AG04450 (cell line): ENCODE measurements around the gene ACTN2. TPM values are rescaled to one million over a fixed set of nuclear protein-coding genes. Genes with fewer than 3 reads are reported as not detected.

Source experiments
- CTCF ChIA-PET: fragments of 300-600, 350-600 bp; formaldehyde crosslinking; extraction: SDS; loops from one replicate; lab custom pipeline; 2022; ENCODE audit warnings: antibody characterized with exemption, inconsistent platforms; lab: Charles Lee
- POLR2A ChIA-PET: fragments of 350-600 bp; formaldehyde crosslinking; extraction: SDS; loops from one replicate; lab custom pipeline; 2021; ENCODE audit warnings: antibody characterized with exemption, inconsistent platforms; lab: Yijun Ruan, JAX
- DNase-seq: peaks from one replicate; pipeline ENCODE4 v3.0.0-alpha.2; 2011; ENCODE audit warnings: low read depth, low spot score
- H3K27ac ChIP-seq: one replicate; pipeline ENCODE4 v1.5.1; 2012; ENCODE audit warnings: low read depth, low read length, control low read depth
- H3K27me3 ChIP-seq: one replicate; pipeline ENCODE4 v1.6.0; 2012; ENCODE audit warnings: low read length; ENCODE audit not compliant: control insufficient read depth, insufficient read depth
- H3K4me3 ChIP-seq: 2 replicates; pipeline ENCODE4 v1.5.1; 2011; ENCODE audit warnings: mild to moderate bottlenecking, low read depth, low read length, control low read depth
- H3K9me3 ChIP-seq: 2 replicates; pipeline ENCODE4 v1.5.1; 2012; ENCODE audit warnings: low read length; ENCODE audit not compliant: control insufficient read depth, insufficient read depth
- CTCF ChIP-seq: IDR thresholded peaks from 2 replicates; pipeline ENCODE4 v1.5.1; 2011; ENCODE audit warnings: low read depth, low read length, control low read depth, inconsistent platforms
- polyA plus RNA-seq: library from polyadenylated mRNA; depleted of rRNA; stranded (reverse); fragments of >200 nt; gene quantifications from 2 replicates; pipeline ENCODE4 v1.2.3, GENCODE V29; 2011

ACTN2 gene
- polyA plus RNA-seq, 1 experiment: not detected

GRCh38 chr1:236767276-236767675 lies 81.0 kb downstream of the ACTN2 start:
- CTCF ChIA-PET: interaction anchor here (3.9 kb wide), 1 partner anchor 8 kb away, joined by 36 read pairs; no protein-coding TSS in a partner anchor

GRCh38 chr1:236768601-236769000 lies 82.3 kb downstream of the ACTN2 start:
- DNase-seq: no peak
- CTCF ChIA-PET: interaction anchor here (3.9 kb wide), 1 partner anchor 9 kb away, joined by 36 read pairs; no protein-coding TSS in a partner anchor
- Histone ChIP-seq H3K9me3 (no peaks in the 10 kb centered on the region), H3K4me3 (no peak overlapping the region), H3K27ac (no peak overlapping the region), H3K27me3 (no peaks in the 10 kb centered on the region)
- TF ChIP-seq CTCF: no peak
- POLR2A ChIA-PET: no interaction called here

More at GRCh38 chr1:236767276-236767675, 81.0 kb downstream of the ACTN2 start:
- DNase-seq: no peak
- Histone ChIP-seq H3K27me3 (no peaks in the 10 kb centered on the region), H3K4me3 (no peak overlapping the region), H3K9me3 (no peaks in the 10 kb centered on the region), H3K27ac (no peak overlapping the region)
- POLR2A ChIA-PET: no interaction called here
- TF ChIP-seq CTCF: no peak

GRCh38 chr1:236773919-236774318 lies 87.6 kb downstream of the ACTN2 start:
- Histone ChIP-seq H3K9me3 (no peaks in the 10 kb centered on the region), H3K4me3 (no peak overlapping the region), H3K27me3 (no peaks in the 10 kb centered on the region), H3K27ac (no peak overlapping the region)
- TF ChIP-seq CTCF: no peak
- ChIA-PET CTCF (interaction anchor here (0.7 kb wide), 1 partner anchor 15 kb away, joined by 7 read pairs; no protein-coding TSS in a partner anchor), POLR2A (no interaction called here)
- DNase-seq: no peak

- POLR2A ChIA-PET: no interaction called here
- DNase-seq: no peak
- CTCF ChIA-PET: no interaction called here
- no peaks in the 10 kb centered on the region for H3K27me3 ChIP-seq
- TF ChIP-seq CTCF: peak; percentile 30; the same call in 1 of the 2 replicates
- H3K9me3 ChIP-seq: no peaks in the 10 kb centered on the region
- H3K27ac ChIP-seq: no peak overlapping the region
- no peak overlapping the region for H3K4me3 ChIP-seq
Observed at GRCh38 chr1:236774926-236775325, 88.6 kb downstream of the ACTN2 start.

- ChIA-PET POLR2A (no interaction called here), CTCF (no interaction called here)
- TF ChIP-seq CTCF: no peak
Observed at GRCh38 chr1:236779312-236779711, 93.0 kb downstream of the ACTN2 start.

More at GRCh38 chr1:236779312-236779711, 93.0 kb downstream of the ACTN2 start:
- H3K27me3 ChIP-seq: no peaks in the 10 kb centered on the region
- DNase-seq: no peak
- no peaks in the 10 kb centered on the region for H3K9me3 ChIP-seq
- H3K4me3 ChIP-seq: no peak overlapping the region
- H3K27ac ChIP-seq: no peak overlapping the region
